GM12875 (cell line): ENCODE results near the gene RPAP2.

ENCODE experiments used
- H3K4me3 ChIP-seq: one replicate; pipeline ENCODE4 v1.5.1; 2011; ENCODE audit warnings: low read depth, low read length, control low read depth
- CTCF ChIP-seq: IDR thresholded peaks from 2 replicates; pipeline ENCODE4 v1.5.1; 2011; ENCODE audit warnings: low read depth, mild to moderate bottlenecking, control low read depth, inconsistent platforms, low read length, moderate library complexity, borderline replicate concordance; ENCODE audit not compliant: insufficient read depth

Gene RPAP2

GRCh38 chr1:92446546-92446945 is 147.7 kb downstream of the RPAP2 start:
- no peak overlapping the region for H3K4me3 ChIP-seq
- TF ChIP-seq CTCF: no peak

- TF ChIP-seq CTCF: no peak
These were observed 148.3 kb downstream of the RPAP2 start for GRCh38 chr1:92447033-92447681.

GRCh38 chr1:92447976-92448375 is 149.1 kb downstream of the RPAP2 start:
- no peak for TF ChIP-seq CTCF

More at GRCh38 chr1:92447033-92447681, 148.3 kb downstream of the RPAP2 start:
- no peak overlapping the region for H3K4me3 ChIP-seq

More at GRCh38 chr1:92447976-92448375, 149.1 kb downstream of the RPAP2 start:
- H3K4me3 ChIP-seq: no peak overlapping the region
